GM19397 (cell line): ENCODE results near the gene ZNF583.

Experiments
- ATAC-seq: cut with Tn5 transposase; IDR thresholded peaks from one replicate; pipeline ENCODE4 v1.9.1; 2021; ENCODE audit warnings: mild to moderate bottlenecking, moderate library complexity; ENCODE audit not compliant: unreplicated experiment

The ZNF583 gene

DNA sequence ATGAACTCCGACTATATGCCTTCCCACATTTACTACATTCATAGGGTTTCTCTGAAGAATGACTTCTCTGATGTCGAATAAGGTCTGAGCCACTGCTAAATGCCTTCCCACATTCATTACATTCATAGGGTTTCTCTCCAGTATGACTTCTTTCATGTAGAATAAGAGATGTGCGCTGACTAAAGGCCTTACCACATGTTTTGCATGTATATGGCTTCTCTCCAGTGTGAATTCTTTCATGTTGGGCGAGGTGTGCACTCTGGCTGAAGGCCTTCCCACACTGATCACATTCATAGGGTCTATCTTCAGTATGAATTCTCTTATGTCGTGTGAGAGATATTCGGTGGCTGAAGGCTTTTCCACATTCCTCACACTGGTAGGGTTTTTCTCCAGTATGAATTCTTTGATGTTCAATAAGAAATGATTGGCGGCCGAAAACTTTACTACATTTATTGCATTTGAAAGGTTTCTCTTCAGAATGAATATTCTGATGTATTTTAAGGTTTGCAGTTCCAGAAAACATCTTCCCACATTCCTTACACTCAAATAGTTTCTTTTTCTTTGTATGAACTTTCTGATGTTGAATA lies 37.2 kb downstream of the ZNF583 start:
- ATAC-seq: no peak

DNA sequence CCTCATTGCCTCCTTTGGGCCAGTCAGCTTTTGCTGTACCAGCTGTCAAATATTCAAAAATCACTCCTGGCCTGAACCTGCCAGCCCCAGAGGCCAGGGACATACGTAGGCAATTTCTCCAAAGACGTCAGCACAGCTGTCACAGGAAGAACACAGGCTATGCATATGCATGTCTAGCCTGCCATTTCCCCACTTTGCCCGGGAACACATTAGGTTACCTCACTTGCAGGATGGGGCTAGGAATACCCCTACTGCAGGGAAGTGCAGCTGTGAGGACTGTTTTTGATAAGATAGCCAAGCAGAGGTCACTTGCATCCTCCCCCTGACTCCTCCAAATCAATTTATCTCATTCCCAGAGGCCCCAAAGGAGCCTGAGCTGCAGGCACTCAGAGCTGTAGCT lies 70.2 kb downstream of the ZNF583 start:
- no peak for ATAC-seq

DNA sequence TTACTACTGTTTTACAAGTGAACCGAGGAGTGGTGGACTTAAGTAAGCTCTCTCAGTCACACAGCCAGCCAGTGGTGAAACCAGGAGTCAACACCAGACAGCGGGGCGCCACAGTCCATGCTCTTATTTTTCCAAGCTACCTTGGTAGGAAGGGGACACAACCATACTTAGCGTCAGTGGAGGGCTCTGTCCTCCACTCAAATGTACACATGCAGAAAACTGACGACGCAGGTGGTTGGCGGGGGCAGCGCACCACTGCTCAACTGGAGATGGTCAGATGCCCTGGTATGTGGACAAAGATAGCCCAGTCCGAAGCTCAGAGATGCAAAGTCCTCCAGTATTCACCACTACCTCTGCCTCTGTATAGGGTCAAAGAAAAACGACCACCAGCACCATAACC lies 72.0 kb downstream of the ZNF583 start:
- no peak for ATAC-seq
